ENCODE data around the gene PHACTR1.

- TF ChIP-seq CTCF (IDR thresholded peaks at IDR 0.05) (no peak), POLR2A (IDR thresholded peaks at IDR 0.05) (no peak)
These were observed 455.7 kb downstream of the PHACTR1 start for GRCh38 chr6:13172291-13172690.
